NCI-H774 (cell line): ENCODE data around the gene ARMH3.
"Not testable (repeated sequence)": the region's sequence is repeated elsewhere in the genome, so short reads cannot be mapped to it uniquely, and the experiment has no call there.

ENCODE experiments used
- DNase-seq: peaks from one replicate; lab custom pipeline; 2025; lab: John Stamatoyannopoulos, UW

ARMH3 gene

DNA sequence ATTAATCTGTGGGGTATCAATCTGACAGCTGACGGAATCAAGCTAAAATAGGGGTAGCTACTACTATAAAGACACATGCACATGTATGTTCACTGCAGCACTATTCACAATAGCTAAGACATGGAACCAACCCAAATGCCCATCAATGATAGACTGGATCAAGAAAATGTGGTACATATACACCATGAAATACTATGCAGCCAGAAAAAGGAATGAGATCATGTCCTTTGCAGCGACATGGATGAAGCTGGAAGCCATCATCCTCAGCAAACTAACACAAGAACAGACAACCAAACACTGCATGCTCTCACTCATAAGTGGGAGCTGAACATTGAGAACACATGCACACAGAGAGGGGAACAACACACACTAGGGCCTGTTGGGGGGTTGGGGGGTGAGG is 75.3 kb downstream of the ARMH3 start:
- not testable (repeated sequence) for DNase-seq

DNA sequence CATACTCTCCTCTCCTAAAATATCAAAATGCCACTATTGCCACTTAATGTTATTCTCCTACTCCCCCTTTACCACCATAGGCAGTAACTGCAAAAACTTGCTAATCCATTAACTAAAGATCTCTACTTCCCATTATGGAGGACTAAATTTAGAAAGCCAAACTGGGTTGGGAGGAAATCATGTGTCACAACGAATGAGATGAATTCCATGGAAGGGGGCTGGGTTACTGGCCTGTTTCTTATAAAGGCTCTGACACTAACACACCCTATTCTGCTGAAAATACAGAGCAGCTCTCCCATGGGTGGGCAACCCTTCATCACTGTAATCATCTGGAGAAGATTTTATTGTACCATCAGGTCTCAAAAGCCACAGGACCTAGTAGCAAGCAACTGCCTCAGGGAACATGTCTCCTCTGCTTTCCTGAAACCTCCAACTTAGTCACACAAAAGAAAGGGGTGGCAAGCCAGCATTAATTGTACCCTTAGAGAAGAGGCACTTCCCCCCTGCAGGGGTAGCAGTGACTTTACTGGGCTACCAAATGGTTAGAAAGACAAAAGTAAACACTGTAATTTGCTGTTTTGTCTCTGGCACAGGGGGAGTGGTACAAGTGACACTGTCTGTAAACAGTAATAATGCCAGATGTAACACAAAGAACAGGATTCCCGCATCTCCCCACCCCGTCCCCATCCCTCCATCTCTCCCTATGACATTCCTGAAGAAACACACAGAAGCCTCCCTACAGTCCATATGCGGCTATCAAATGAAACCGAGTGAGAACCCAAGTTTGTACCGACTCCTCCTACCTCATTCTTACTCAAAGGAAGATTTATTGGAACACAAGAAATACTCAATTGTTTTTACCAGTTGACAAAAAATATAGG is 81.6 kb downstream of the ARMH3 start:
- DNase-seq, result no peak

DNA sequence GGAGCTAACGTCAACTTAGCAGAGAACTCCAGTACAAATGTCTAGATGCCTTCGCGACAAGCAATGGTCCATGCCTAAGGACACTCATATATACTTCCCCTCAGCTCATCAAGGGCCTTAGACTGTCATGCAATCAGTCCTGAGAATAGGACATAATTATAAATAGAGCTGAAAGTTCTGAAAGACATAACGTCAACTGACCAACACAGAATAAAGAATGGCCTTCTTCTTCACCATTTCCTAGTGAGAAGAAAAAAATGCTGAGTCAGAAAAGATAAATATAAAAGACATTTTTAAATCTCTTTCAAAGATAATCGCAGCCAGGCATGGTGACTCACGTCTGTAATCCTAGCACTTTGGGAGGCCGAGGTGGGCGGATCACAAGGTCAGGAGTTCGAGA is 83.2 kb downstream of the ARMH3 start:
- DNase-seq, result no peak

DNA sequence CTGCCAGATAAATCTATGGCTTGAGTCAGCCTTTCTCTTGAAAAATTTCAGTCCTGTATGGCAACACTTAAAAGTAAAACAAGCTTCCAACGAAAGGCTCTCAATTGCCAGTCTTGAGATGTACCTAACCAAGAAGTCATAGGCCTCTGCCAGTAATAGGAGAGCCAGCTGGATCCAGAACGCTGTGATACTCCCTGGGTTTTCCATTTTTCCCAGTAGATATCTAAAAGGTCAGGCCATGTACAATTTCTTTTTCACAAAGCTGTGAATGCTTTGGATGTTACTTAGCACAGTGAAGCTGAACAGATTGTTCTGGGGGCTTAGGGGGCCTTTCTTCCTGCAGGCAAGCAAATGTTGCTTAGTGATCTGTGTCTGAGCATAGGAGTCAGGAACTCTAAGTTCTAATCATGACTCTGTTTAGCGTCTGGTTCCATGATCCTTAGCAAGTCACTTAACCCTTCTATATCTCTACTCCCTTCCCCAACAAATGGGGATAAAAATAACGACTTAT is 86.5 kb downstream of the ARMH3 start:
- DNase-seq, result no peak

DNA sequence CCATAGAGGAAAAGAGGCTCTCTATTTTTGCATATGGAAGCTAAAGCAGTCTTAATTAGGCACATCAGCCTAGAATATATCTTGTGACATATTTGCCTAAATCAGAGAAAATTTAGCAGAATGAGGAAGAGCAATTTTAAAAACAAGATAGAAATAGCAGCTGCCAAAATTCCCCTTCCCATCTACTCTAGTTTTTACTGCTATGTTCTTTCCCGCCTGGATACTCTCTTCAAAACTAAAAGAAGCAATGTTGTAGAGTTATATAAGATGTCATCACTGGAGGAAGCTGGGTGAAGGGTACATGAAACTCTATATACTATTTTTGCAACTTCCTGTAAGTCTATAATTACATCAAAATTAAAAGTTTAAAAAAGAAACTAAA is 87.0 kb downstream of the ARMH3 start:
- DNase-seq, result no peak

DNA sequence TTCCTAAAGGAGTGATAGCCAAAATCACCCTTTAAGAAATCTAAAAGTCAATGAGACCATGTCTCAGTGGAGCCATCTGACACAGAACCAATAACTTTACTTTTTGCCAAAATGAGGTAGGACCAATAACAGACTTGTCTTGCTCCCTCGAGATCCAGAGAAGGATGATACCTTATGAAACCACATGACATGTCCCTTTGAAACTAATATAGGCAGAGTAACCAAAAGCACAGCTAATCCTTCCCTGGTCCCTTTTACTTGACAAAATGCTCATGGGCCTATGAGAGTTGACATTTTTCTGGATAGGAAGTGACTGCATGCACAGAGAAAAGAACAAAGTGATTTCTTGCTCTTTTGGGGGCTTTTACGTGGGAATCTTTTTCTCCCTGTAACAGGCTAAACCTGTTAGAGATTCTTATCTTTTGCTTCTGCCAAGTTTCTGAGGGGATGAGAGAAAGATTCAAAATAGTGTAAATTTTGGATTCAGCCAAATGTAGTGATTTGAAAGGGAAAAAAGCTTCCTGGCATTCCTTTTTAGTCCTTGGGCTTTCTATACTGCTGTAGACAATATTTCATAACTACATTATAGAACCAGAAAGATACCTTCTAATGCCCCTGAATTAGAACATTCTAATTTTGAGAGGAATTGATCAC is 87.6 kb downstream of the ARMH3 start:
- no peak for DNase-seq

DNA sequence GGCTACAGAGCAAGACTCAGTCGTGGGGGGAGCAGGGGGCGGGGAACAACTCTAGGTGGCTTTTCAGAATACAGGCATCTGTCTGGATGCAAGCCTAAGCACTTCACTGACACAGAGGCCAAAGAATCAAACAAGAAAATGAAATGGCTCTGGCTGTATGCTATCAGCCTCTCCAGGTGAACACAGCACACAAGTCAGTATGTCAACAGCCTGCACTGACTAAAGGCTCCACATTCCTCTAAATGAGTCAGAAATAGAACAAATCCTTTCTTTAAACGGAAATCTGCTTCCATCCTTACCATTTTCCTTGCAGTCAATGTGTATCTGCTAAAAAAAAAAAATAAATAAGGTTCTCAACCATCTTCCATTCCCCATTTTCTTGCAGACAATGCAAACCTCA is 88.3 kb downstream of the ARMH3 start:
- DNase-seq, result no peak

DNA sequence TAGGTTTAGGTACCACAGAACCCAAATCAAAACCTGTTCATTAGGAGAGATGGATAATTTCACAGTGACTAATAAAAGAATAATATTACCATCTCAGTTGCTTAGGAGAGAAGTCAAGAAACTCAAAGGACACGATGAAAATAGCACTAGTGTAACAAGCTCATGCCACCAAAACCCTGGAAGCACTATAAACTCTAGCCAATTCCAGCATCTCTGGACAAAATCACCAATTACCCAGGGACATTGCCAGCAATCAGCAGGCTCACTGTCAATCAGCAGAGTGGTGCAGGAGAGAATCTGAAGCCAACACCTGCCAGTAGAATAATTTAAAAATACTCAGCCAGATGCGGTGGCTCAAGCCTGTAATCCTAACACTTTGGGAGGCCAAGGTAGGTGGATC is 88.9 kb downstream of the ARMH3 start:
- no peak for DNase-seq

DNA sequence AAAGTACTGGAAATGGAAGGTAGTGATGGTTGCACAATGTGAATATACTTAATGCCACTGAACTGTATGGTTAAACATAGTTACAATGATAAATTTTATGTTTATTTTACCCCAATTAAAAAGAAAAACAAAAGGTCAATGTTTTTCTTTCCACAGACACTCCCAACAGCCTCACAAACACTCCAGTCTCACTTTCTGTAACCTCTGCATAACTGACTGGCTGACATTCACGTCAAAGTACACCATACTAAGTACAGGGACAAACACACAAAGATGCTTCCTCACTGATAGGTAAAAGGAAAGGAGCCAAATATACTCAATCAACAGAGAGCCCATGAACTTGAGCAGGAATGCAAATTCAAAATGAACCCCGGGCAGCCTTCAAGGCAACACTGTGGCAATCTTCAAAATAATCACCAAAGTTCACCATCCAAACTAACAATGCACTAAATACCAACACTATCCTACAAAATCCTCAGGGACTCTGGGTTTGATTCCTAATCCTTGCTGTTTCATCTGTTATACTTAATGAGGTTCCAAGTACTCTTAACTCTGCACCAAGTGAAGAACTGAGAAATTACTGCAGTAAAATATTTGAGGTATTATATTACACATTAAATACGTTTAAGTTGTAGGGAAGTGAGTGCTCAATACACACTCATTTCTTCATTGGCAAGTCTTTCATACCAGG is 90.8 kb downstream of the ARMH3 start:
- DNase-seq, result no peak

DNA sequence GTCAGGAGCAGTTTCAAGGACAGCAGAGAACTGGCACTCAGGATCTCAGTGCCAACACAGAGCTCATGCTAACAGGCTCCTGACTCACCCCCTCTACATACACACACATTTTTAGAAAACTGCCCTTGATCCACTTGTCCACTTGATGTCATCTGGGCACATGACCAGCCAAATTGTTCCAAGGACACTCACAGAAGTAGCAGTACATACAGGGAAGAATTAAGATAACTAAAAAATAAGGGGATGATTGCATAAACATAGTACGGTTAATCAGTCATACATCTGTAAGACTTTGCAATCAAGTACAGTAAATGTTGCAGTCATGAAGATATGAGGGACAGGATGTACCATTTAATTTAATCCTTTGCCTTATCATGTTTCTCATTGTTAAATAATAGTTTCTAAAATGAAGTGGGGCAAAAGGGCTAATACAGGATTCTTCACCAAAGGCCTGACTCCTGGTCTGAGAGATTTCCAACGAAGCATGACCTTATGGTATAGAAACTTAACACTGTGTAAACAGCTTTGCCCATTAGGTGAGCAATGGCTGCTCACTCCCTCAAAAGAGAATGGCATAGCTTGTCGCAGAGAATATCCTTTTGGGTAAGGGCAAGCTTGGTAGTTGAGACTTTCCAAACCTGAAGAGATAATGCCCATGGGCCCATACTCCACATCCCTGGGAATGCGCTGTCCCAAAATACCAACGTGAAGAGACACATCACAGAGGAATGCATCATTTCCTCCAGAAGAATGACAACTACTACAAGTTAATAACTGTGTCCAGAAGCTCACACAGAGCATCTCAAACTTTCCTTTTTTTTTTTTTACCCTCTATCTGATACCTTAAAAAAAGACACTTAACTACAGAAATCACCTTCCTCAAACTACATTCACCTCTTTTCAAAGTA is 94.1 kb downstream of the ARMH3 start:
- no peak for DNase-seq

DNA sequence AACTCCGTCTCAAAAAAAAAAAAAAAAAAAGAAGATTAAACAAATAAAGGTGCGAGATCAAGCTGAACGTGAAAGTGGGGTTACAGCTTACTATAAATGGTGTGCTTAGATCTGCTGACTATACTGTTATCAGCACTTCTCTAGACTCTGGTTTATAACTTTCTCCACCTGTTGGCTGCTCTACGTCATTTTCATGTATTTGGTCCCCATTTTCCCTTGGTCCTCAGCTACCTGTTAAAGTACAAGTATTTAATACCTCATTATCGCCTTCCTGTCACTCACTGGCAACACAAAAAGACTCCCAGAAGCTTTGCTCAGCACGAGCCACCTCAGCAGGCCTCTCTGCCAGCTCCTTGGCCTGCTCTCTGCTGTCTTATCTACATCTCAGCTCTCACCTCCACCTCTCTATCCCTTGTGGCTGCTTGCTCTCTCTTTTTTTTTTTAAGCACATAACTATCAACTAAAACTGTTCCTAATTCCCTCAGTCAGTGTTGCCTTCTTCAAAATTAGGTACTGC is 95.0 kb downstream of the ARMH3 start:
- no peak for DNase-seq

DNA sequence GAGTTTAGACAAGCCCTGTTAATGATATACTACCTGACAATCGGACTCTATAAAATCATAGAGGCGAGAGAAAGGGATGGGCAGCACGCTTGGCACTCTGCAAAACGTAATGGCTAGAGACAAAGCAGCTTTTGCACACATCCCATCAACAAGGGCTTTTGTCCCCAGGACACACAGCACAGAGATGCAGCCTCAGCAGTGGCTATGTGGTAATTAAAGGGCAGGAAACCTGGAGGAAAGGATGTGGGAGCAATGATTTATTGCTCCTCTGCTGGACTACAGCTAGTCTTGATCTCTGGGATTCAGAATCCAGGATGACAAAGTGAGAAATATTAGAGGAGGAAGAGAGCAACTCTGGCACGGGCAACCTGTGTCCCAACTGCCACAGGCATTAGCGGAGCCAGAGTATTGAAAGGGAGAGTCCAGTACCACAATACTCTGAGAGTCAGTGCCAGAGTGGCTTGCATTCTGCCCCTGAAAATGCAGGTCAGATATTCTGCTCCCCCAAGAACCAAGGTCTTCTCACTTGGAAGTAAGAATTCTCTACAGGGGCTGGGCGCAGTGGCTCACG is 96.5 kb downstream of the ARMH3 start:
- DNase-seq, result no peak

DNA sequence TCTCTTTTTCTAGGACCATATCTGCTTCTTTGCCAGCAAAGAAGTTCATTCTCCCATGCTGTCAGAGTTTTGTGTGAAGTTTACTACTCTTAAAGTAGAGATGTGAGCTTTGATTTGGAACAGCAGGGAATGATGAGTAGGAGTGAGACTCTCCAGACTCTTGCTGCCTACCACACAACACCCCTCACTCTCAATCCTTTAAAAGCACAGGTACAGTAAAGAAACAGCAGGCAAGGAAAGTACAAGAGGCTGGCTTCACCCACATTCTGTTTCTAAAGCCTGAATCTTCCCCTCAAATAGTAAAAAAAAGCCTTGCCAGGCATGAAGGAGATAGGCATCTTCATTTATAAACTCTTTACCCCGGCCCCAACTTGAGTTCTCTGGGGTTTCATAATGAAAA is 97.3 kb downstream of the ARMH3 start:
- no peak for DNase-seq

DNA sequence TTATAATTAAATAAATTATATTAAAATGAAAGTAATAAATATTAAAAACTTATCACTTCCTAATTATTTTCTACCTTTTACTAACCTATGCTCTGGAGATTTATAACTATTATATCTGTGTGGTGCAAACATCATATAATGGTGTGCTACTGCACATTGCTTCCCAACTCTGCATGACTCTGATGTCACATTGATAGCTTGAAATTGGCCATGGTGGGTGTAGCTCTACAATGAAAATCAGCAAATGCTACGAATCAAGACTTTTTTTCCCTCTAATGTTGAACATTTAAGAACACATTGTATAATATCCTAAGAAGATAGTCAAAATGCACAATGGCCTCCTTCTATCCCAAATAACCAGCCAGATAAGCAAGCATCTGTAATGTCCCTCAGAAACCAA is 99.1 kb downstream of the ARMH3 start:
- DNase-seq, result no peak

DNA sequence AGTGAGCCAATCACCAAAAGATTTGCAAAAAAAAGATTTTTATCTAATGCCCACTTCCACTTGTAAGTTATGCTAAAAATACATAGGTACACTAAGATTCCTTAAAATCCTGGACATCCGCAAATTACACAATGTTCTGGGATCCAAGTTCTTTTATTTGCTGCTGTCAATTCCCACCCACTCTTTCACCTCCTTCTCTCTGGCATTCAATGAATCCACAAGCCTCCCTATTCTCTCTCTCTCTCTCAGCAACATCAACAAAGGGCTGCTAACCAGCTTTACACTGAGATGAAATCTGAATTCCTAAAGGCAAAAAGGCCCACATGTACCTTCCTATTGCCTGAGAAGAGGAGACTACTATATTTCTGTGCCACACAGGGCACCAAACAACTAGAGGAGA is 99.9 kb downstream of the ARMH3 start:
- DNase-seq, result no peak

DNA sequence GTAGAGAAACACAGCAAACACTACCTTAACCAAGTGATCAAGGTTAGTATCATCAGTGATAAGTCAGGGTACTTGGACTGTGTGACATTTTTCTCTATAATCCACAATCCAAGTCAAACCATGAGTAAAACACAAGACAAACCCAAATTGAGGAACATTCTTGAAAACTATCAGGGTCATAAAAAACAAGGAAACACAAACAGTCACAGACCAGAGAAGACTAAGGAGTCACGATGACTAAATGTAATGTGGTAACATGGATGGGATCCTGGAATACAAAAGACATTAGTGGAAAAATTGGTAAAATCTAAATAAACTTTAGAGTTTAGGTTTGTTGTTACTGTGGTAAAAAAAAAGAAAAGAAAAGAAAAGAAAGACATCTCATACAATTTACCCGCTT is 103.8 kb downstream of the ARMH3 start:
- DNase-seq, result no peak

DNA sequence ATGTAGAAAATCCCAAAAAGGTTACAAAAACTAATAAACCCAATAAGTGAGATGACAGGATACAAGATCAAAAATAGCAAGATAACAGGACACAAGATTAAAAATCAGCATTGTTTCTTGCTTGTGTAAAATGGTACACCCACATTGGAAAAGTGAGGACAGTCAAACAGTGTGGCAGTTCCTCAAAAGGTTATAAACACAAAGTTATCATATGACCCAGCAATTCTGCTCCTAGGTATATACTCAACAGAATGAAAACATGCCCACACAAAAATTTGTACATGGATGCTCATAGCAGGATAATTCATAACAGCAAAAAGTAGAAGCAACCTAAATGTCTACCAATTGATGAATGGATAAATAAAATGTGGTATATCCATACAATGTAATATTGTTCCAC is 105.8 kb downstream of the ARMH3 start:
- DNase-seq, result no peak

DNA sequence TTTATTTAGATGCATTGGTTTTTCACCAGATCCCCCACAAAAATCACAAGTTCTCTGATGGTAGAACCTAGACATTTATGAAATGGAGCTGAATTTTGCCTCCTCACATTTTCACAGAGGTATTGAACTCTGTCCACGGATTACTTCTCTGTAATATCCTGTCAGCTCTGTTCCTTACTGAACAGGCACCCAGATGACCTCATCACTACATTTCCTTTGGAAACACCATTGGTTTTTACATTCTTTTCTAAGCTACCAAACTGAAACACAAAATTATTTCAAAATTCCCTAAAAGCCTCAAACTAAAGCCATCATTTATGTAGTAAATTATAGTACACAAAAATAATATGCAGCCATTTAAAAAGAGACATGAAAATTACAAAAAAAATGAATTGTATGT is 114.1 kb downstream of the ARMH3 start:
- no peak for DNase-seq

DNA sequence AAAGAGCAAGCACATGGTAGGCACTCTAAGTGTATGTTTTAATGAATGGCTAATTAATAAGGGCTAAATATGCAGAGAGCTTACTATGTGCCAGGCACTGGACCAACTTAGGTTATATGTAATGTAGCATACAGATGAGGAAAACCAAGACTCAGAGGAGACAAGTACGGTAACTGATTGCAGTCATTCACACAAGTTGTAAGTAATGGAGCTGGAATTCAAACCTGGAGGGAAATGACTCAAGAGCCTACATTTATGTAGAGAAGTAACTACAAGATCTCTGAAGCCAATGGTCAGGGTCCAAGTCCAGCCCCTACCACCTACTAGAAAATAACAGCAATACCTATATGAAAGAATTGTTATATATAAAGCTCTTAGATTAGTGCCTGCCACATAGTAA is 115.1 kb downstream of the ARMH3 start:
- no peak for DNase-seq

DNA sequence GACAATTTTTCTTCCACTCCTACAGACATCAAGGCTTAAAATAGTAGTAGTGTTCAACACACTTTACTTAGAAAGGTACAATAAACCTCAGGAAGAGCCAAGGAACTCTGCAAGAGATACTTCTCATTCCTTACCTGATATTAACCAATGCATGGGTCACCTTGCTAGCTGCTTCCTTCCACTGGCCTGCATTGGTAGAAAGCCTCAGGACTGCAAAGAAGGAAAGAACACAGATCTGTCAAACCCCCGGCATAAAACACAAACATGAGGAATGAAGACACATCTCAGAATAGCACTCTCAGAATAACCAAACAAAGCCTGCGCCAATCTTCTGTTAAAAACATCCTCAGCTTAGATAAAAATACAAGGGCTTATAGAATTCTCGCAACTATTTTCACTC is 116.2 kb downstream of the ARMH3 start:
- no peak for DNase-seq

DNA sequence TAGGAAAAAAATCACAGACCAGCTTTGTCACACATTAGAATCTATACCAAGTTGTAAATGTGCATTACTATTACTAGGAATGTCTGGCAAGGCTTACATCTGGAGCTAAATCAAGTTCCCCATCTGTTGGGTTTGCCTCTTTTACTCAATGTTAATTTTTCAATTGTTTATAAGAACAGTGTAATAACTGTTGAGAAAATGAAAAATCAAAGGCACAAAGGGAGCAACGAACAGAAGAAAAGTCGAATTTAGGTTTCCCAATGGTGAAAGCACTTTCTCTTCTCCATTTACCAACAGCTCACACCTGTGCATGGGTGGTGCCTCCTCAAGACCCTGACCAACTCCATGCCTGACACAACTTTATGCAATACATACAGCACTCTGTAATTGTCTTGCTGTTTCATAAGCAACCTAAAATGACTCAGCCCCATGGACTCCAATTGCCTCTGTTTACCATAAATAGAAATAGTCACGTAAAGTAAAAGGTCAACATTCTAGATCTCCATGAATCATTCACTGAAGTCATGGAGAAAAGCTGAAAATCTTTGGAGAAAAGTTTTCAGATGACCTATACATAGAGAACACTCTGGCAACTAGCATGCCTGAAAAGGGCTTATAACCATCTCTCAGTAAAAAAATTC is 116.8 kb downstream of the ARMH3 start:
- DNase-seq, result no peak
